Measurements from ENCODE around the gene ETNPPL.

DNA sequence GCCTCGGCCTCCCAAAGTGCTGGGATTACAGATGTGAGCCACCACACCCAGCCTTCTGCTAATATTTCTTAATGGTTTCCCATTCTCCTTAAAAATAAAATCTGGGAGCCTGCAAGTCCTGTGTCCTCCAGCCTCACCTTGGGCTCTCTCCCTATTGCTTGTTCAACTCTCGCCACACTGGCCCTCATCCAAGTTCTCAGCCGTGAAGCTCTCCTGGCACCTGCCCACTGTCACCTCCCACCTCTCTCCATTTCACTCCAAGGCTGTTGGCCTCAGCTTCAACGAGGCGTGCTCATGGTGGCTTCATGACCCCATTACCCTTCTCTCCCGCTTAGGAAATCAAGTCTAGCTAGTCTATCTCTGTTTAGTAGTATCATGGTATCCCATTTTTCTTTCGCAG, 9.5 kb upstream of the ETNPPL start:
- TF ChIP-seq, protein P1, sequence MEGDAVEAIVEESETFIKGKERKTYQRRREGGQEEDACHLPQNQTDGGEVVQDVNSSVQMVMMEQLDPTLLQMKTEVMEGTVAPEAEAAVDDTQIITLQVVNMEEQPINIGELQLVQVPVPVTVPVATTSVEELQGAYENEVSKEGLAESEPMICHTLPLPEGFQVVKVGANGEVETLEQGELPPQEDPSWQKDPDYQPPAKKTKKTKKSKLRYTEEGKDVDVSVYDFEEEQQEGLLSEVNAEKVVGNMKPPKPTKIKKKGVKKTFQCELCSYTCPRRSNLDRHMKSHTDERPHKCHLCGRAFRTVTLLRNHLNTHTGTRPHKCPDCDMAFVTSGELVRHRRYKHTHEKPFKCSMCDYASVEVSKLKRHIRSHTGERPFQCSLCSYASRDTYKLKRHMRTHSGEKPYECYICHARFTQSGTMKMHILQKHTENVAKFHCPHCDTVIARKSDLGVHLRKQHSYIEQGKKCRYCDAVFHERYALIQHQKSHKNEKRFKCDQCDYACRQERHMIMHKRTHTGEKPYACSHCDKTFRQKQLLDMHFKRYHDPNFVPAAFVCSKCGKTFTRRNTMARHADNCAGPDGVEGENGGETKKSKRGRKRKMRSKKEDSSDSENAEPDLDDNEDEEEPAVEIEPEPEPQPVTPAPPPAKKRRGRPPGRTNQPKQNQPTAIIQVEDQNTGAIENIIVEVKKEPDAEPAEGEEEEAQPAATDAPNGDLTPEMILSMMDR (IDR thresholded peaks at IDR 0.05) = no peak
- no peak for TF ChIP-seq POLR2A (IDR thresholded peaks at IDR 0.05)
